GM12878 (cell line): ENCODE data around the gene GLRA1. TPM values are rescaled to one million over a fixed set of nuclear protein-coding genes. Genes with fewer than 3 reads are reported as not detected.

Experiments
- ATAC-seq: fragments of 200-7000 bp; cut with Tn5 transposase; 3 replicates; pipeline ENCODE4 v1.9.1; 2020; ENCODE audit warnings: mild to moderate bottlenecking, moderate library complexity
- BruUV-seq: library from RNA; stranded (reverse); fragments of 400-500 nt; replicated peaks from 2 replicates; lab custom pipeline; 2021; lab: Mats Ljungman, UMichigan
- CTCF ChIA-PET: fragments of 300-600 bp; sonication (Branson Sonifier 250); formaldehyde crosslinking; extraction: SDS; loops from one replicate; lab custom pipeline; 2021; ENCODE audit warnings: inconsistent platforms; lab: Yijun Ruan, JAX
- POLR2A ChIA-PET: fragments of 350-600 bp; formaldehyde crosslinking; extraction: SDS; loops from one replicate; lab custom pipeline; 2021; ENCODE audit warnings: inconsistent platforms; lab: Charles Lee
- RAD21 ChIA-PET: fragments of 300-600 bp; sonication (Branson Sonifier 250); formaldehyde crosslinking; loops from one replicate; lab custom pipeline; 2023; ENCODE audit warnings: antibody characterized with exemption; ENCODE audit not compliant: unreplicated experiment; lab: Charles Lee
- SMC1A ChIA-PET: fragments of 300-600 bp; sonication (Branson Sonifier 250); formaldehyde crosslinking; loops from one replicate; lab custom pipeline; 2023; ENCODE audit not compliant: unreplicated experiment, uncharacterized antibody; lab: Charles Lee
- DNase-seq: peaks from one replicate; pipeline ENCODE4 v3.0.0-alpha.2; 2011; ENCODE audit warnings: low read depth, low spot score
- FAIRE-seq: peaks from 3 replicates; lab custom pipeline; 2011; peaks lifted over from hg19 to GRCh38; lab: Jason Lieb, UNC
- H2AFZ ChIP-seq: 2 replicates; pipeline ENCODE4 v1.6.0; 2011; ENCODE audit warnings: low read depth, low read length, control low read depth; ENCODE audit not compliant: control insufficient read depth
- H3K27ac ChIP-seq: 2 replicates; pipeline ENCODE4 v1.5.1; 2011; ENCODE audit warnings: control low read depth; ENCODE audit not compliant: control insufficient read depth, insufficient read depth
- H3K27me3 ChIP-seq, 2 experiments: replicated peaks in 1 of 2; 2 replicates each; pipeline versions ENCODE4 v1.6.0 to v1.6.1; 2011; ENCODE audit warnings: low read length in 1 of 2; ENCODE audit not compliant: control insufficient read depth in 2 of 2, insufficient read depth in 2 of 2
- H3K36me3 ChIP-seq, 2 experiments: 2 replicates each; pipeline ENCODE4 v1.5.1; 2011; ENCODE audit warnings: low read length in 1 of 2; ENCODE audit not compliant: control insufficient read depth in 2 of 2, insufficient read depth in 2 of 2
- H3K4me1 ChIP-seq: 2 replicates; pipeline ENCODE4 v1.6.1; 2011; ENCODE audit warnings: mild to moderate bottlenecking, low read length, moderate library complexity, mixed read lengths; ENCODE audit not compliant: control insufficient read depth, insufficient read depth
- H3K4me2 ChIP-seq: 2 replicates; pipeline ENCODE4 v1.6.0; 2011; ENCODE audit warnings: control low read depth; ENCODE audit not compliant: control insufficient read depth, insufficient read depth
- H3K4me3 ChIP-seq: fragments of 200-600 bp; sonication (generic); 2 replicates; pipeline ENCODE4 v1.5.1; 2016
- H3K79me2 ChIP-seq: 2 replicates; pipeline ENCODE4 v1.6.0; 2011; ENCODE audit warnings: low read length; ENCODE audit not compliant: control insufficient read depth, insufficient read depth
- H3K9ac ChIP-seq: 2 replicates; pipeline ENCODE4 v1.8.0; 2011; ENCODE audit warnings: low read length, control low read depth, mixed read lengths; ENCODE audit not compliant: control insufficient read depth, insufficient read depth
- H3K9me3 ChIP-seq: replicated peaks from 3 replicates; pipeline ENCODE4 v1.5.1; 2011; ENCODE audit warnings: mild to moderate bottlenecking, low read length; ENCODE audit not compliant: control insufficient read depth, insufficient read depth
- H4K20me1 ChIP-seq: 2 replicates; pipeline ENCODE4 v1.6.0; 2011; ENCODE audit not compliant: control insufficient read depth, insufficient read depth
- CTCF ChIP-seq, 3 experiments: IDR thresholded peaks in 2 of 3; conservative IDR thresholded peaks in 1 of 3; 2 replicates each; pipeline ENCODE4 v1.5.1; 2011; ENCODE audit warnings: low read depth in 3 of 3, low read length in 3 of 3, mild to moderate bottlenecking in 3 of 3, control low read depth in 2 of 3, moderate library complexity in 2 of 3, inconsistent platforms in 1 of 3, mixed read lengths in 1 of 3; ENCODE audit not compliant: control insufficient read depth in 2 of 3, insufficient read depth in 1 of 3; ENCODE audit errors: extremely low read depth in 1 of 3
- POLR2AphosphoS5 ChIP-seq: IDR thresholded peaks from 2 replicates; pipeline ENCODE4 v1.6.1; 2011; ENCODE audit warnings: mild to moderate bottlenecking, low read length, inconsistent platforms
- WGBS: methylation state at CpG from one replicate; pipeline ENCODE4 v1.1.6; 2016; ENCODE audit warnings: low lambda C conversion rate; ENCODE audit not compliant: insufficient replicate concordance, insufficient coverage; ENCODE audit errors: missing lambda C conversion rate; 5-methylcytosine and 5-hydroxymethylcytosine counted together
- in situ Hi-C: fragments of 300-500 bp; cut with MboI; formaldehyde crosslinking; loops from 9 replicates; pipeline ENCODE4 v1.14.3; 2018; ENCODE audit warnings: mixed read lengths
- intact Hi-C: fragments of 100-400 bp; cut with micrococcal nuclease; formaldehyde crosslinking; loops from one replicate; pipeline ENCODE4 v1.14.2; 2022; ENCODE audit not compliant: unreplicated experiment
- polyA plus RNA-seq, 11 experiments: library from polyadenylated mRNA; depleted of rRNA in 4 of 11; unstranded in 6 of 11; stranded (reverse) in 5 of 11; fragments of >200 nt; fragmentation: Nextera tagmentation in 4 of 11; fragmentation: Illumina TruSeq in 1 of 11; extraction: Ambion mirVana in 4 of 11; extraction: Trizol in 1 of 11; gene quantifications; 1 replicate in 1 of 11; 2 replicates in 10 of 11; pipeline versions ENCODE4 v1.2.1 to v1.2.3, GENCODE V29; 2011 to 2016; ENCODE audit warnings: inconsistent platforms in 2 of 11, missing spikeins in 2 of 11, low read depth in 1 of 11
- total RNA-seq, 4 experiments: library from RNA; depleted of rRNA in 3 of 4; stranded (reverse); fragments of >200 nt in 3 of 4; fragmentation: Illumina TruSeq in 1 of 4; extraction: Trizol in 1 of 4; gene quantifications; 2 replicates each; pipeline versions ENCODE4 v1.2.1 to v1.2.3, GENCODE V29; 2013 to 2021

The GLRA1 gene
- total and polyA plus RNA-seq, 10 of the 15 experiments (the other 5 are each of a cell fraction or from before 2014, with no cell fraction given): not detected

GRCh38 chr5:151773951-151774350 is 150.7 kb downstream of the GLRA1 start:
- Histone ChIP-seq H3K4me1 (peaks cover 10% of the 10 kb centered on the region), H2AFZ (no peak overlapping the region), H3K79me2 (peaks cover 84% of the 10 kb centered on the region), H3K36me3 (peaks cover 0 to 5% of the 10 kb centered on the region in 2 experiments; a peak in 3 of 4 replicates), H3K4me3 (peak overlapping the region; percentile 97), H4K20me1 (peaks cover 8% of the 10 kb centered on the region), H3K4me2 (peak overlapping the region; percentile 68), H3K9ac (peak overlapping the region; percentile 93), H3K9me3 (no peaks in the 10 kb centered on the region), H3K27me3 (no peaks in the 10 kb centered on the region), H3K27ac (no peak overlapping the region; the same call in 1 of the 2 replicates)
- TF ChIP-seq CTCF (IDR thresholded peaks at IDR 0.05 in 2 of 3, conservative IDR thresholded peaks at IDR 0.05 in 1 of 3; ENCODE audit: control insufficient read depth in 2 of 3, extremely low read depth in 1 of 3, insufficient read depth in 1 of 3, low read depth in 3 of 3, low read length in 3 of 3) (no peak), POLR2AphosphoS5 (0 out of 2 replicates have a peak, but pooled peaks have one; percentile 38)
- POLR2A ChIA-PET: interaction anchor here (0.8 to 10.0 kb wide), 6 partner anchors 11 to 723 kb away, joined by 3 to 241 read pairs (median 6); partner anchors contain the start of gene ATOX1
- BruUV-seq: no TSS peak
- DNase-seq (no peak), FAIRE-seq (no peak), ATAC-seq (no peak)
- CTCF ChIA-PET: interaction anchor here (0.6 to 2.8 kb wide), 14 partner anchors 11 to 731 kb away, joined by 3 to 14 read pairs (median 4); no protein-coding TSS in a partner anchor
- WGBS: 0% methylated on average over 3 of the region's 3 CpGs
- intact Hi-C loops (loop anchor here (5.0 to 10.0 kb wide), 2 partner anchors 522 to 619 kb away; partner anchors contain the start of genes ANXA6 and GM2A), in situ Hi-C loops (no loop called here)
- SMC1A ChIA-PET: interaction anchor here (0.9 to 6.5 kb wide), 12 partner anchors 8 to 115 kb away, joined by 3 to 84 read pairs (median 6); partner anchors contain the start of gene ATOX1
- RAD21 ChIA-PET: interaction anchor here (0.9 to 6.4 kb wide), 7 partner anchors 11 to 115 kb away, joined by 3 to 90 read pairs (median 9); partner anchors contain the start of gene ATOX1
